GF-D8 (cell line): Measurements from ENCODE around the gene L1CAM.
A peak's percentile ranks its signal among the peaks of the same experiment; 100 is the strongest.

Experiments
- DNase-seq: peaks from one replicate; lab custom pipeline; 2025; lab: John Stamatoyannopoulos, UW

Gene L1CAM

DNA sequence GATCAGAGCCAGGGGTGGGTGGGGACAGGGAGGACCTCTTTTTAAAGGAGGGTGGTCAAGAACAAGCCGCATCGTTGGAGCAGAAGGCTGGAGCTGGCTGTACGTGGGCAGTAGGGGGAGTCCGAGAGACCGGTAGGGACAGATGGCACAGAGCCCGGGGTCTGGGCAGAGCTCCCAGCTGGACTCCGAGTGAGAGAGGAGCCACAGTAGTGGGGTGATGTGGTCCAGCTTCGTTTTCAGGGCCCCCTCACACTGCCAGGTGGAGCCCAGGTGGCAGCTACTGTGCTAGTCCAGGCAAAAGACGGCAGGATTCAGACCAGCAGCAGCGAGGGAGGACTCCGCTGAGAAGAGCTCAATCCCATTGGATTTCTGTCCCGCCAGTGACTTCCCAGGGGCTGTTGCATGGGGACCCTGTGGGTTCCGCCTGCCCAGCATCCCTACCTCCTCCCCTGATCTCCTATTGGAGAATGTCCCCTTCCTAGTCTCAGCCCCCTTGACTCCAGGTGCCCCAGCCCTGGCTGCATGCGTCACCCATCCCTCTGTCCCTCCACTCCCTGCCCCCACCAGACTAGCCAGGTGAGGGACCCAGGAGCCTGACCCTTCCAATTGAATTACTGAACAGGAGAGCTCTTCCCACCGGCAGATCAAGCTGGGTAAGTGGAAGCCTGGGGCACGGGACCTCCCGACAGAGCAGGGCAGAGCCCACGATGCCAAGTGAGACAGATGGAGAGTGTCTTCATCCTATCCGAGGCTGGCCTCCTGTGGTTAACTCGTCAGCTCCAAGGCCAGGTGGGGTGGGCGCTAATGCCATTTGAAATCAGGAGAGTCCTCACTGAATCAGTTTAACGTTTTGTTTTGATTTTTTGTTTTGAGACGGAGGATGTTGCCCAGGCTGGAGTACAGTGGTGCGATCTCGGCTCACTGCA, 37.2 kb upstream of the L1CAM start:
- DNase-seq, result no peak

- peak; percentile 20 for DNase-seq
Measured at GRCh38 chrX:153921511-153922446, 35.8 kb upstream of the L1CAM start.

GRCh38 chrX:153921070-153921469, 35.1 kb upstream of the L1CAM start:
- DNase-seq, result no peak

- no peak for DNase-seq
Measured at GRCh38 chrX:153920546-153920945, 34.6 kb upstream of the L1CAM start.

DNA sequence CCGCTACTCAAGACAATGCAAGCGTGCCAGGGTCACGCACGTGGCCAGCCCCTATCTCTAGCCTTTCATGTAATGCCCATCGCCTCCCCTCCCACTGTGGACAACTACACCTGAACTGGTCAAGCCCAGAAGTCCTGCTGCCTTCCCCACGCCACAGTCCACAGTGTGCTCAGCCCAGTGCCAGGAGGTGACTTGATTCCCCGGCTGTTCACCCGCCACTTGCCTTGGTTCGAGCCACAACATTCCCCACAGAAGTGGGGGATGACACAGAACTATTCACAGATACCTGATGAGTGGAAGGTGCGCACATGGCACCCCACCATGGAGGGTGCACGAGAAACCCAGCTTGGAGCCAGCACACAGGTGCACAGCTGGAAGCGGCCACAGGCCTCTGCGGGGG, 33.3 kb upstream of the L1CAM start:
- DNase-seq, result no peak

DNA sequence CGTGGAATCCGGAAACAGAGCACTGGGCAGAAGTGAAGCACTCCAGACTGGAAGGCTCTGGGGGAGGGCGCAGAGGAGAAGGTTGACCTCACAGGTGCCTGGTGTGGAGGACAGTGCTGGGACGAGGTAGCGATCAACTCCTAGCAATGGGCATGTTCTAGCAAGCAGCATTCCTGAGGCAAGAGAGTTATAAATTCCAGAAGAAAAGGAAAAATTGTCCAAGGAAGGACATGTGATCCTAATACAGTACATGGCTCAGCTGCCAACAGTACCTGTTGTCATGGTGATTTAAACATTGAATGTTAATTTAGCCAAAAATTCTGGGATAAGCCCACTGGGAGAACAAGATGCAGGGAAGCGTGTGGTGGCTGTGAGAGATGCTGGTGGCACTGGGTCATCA, 31.9 kb upstream of the L1CAM start:
- DNase-seq, result no peak

DNA sequence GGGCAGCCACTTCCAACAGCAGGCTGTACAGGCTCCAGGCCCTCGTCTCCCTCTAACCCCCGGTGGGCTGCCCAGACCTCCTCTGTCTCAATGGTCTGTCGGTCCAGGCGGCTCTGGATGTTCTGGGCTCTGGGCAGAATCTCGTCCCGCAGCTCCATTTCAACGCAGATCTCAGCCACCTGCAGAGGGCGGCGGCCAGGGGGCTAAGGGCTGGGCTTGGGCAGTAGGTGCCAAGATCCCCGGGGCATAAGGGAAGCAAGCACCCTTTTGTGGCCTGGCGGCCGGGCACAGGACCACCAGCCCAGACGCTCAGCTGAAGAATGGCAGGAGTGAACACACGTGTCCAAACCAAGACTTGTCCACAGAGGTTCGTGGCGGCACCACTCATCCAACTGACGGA, 27.7 kb upstream of the L1CAM start:
- no peak for DNase-seq

- DNase-seq, result no peak
Measured at GRCh38 chrX:153913211-153913610, 27.2 kb upstream of the L1CAM start.

GRCh38 chrX:153911798-153912197, 25.8 kb upstream of the L1CAM start:
- DNase-seq, result no peak

DNA sequence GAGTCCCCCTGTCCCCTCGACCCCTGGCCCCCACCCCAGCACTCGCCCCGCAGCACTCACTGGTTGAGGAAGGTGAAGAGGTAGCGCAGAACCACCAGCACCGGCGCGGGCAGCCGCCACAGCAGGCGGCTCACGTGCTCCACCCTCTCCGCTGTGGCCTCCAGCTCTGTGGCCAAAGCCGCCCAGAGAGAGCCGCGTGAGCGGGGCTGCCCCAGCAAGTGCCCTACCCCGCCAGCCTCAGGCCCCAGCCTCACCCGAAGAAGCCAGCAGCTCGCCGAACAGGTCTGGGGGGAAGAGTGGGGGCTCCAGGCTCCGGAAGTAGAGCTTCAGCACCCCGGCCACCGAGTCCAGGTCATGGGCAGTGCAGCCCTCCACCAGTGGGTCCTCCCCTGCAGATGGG, 24.5 kb upstream of the L1CAM start:
- no peak for DNase-seq

GRCh38 chrX:153909980-153910360, 24.0 kb upstream of the L1CAM start:
- no peak for DNase-seq

GRCh38 chrX:153909024-153909979, 23.3 kb upstream of the L1CAM start:
- DNase-seq, result no peak

DNA sequence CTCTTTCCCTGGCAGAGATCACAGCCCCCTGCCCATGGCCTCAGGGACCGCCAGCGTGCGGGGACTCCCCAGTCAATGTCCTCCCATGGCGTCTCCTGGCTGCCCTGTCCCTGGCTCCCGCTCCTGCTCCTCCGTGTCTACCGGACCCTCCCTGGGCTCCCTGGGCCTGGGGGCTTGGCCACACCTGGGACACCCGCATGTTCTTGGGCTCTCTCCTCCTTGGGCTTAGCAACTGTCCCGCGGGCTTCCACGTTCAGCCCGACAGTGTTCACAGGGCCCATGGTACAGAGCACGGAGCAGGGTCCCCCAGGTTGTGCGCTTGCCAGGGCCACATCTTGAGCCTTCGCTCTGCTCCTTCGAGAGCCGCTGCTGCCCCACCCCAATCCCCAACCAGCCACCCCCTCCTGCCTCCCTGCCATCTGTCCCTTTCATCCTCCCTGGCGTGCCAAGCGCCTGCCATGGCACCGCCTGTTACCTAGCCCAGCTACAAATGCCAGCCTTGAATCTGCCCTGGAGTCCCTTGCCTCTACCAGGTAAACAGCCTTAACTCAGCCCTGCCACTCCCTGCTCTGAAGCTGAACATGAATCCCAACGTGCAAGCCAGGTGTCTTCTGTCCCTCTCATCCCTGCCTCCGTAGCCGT, 22.4 kb upstream of the L1CAM start:
- no peak for DNase-seq

DNA sequence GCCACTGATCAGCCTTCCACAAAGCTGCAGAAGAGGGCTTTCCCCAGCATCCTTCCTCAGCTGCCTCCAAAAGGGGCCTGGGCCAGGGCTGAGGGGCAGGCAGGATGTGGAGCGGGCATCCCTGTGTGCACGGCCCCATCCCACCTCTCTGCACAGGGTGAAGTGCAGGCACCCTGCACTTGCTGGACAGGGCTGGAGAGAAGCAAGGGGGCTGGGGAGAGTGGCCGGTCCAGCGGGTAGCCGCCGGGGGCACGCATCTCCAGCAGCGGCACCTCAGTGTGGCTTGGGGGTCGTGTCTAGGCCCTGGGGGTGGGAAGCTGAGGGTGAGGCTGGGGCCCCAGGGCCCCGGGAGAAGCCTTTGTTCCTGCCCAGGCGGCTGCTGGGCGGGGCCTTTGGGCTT, 21.5 kb upstream of the L1CAM start:
- no peak for DNase-seq

DNA sequence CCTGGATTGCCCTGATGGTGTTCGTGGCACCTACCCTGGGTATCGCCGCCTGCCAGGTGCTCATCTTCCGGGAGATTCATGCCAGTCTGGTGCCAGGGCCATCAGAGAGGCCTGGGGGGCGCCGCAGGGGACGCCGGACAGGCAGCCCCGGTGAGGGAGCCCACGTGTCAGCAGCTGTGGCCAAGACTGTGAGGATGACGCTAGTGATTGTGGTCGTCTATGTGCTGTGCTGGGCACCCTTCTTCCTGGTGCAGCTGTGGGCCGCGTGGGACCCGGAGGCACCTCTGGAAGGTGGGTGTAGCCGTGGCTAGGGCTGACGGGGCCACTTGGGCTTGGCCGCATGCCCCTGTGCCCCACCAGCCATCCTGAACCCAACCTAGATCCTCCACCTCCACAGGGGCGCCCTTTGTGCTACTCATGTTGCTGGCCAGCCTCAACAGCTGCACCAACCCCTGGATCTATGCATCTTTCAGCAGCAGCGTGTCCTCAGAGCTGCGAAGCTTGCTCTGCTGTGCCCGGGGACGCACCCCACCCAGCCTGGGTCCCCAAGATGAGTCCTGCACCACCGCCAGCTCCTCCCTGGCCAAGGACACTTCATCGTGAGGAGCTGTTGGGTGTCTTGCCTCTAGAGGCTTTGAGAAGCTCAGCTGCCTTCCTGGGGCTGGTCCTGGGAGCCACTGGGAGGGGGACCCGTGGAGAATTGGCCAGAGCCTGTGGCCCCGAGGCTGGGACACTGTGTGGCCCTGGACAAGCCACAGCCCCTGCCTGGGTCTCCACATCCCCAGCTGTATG, 20.3 kb upstream of the L1CAM start:
- no peak for DNase-seq

GRCh38 chrX:153905481-153906095, 19.6 kb upstream of the L1CAM start:
- DNase-seq, result no peak

- DNase-seq, result no peak
Measured at GRCh38 chrX:153903991-153904957, 18.3 kb upstream of the L1CAM start, which contains the start of gene AVPR2. AVPR2 (plus strand) TSS chrX:153904673; CDS start chrX:153905146, 473 bp downstream.

GRCh38 chrX:153903238-153903980, 17.4 kb upstream of the L1CAM start:
- no peak for DNase-seq
